AG09309 (cell line): ENCODE data around the gene PLA2G4A.

Source experiments
- DNase-seq: peaks from one replicate; pipeline ENCODE4 v3.0.0-alpha.2; 2010; ENCODE audit warnings: low read depth
- H3K4me3 ChIP-seq: 2 replicates; pipeline ENCODE4 v1.5.1; 2011; ENCODE audit warnings: mild to moderate bottlenecking, low read depth, low read length, moderate library complexity; ENCODE audit not compliant: control insufficient read depth
- TF ChIP-seq, protein P1 (sequence below): IDR thresholded peaks from 2 replicates; pipeline ENCODE4 v1.5.1; 2011; ENCODE audit warnings: mild to moderate bottlenecking, low read depth, low read length, inconsistent platforms; ENCODE audit not compliant: insufficient read depth, control insufficient read depth; ENCODE audit errors: missing control alignments

Gene PLA2G4A

DNA sequence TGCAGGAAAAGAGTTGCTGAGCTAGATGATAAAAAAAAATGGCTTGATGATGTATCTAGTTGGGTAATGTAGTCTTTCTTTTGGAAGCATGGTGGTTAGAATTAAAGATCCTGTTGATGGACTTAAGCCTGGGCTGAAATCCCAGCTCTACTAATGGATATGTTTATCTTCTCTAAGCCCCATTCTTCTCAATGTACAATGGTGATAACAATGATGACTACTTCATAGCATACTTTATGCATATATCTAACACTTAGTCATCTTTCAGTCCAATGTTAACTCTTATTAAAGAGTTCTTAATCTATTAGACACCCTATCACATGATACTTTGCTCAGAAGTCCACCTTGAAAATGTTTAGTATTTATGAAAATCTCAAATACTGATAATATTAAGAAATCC lies 189.5 kb downstream of the PLA2G4A start:
- TF ChIP-seq, protein P1, sequence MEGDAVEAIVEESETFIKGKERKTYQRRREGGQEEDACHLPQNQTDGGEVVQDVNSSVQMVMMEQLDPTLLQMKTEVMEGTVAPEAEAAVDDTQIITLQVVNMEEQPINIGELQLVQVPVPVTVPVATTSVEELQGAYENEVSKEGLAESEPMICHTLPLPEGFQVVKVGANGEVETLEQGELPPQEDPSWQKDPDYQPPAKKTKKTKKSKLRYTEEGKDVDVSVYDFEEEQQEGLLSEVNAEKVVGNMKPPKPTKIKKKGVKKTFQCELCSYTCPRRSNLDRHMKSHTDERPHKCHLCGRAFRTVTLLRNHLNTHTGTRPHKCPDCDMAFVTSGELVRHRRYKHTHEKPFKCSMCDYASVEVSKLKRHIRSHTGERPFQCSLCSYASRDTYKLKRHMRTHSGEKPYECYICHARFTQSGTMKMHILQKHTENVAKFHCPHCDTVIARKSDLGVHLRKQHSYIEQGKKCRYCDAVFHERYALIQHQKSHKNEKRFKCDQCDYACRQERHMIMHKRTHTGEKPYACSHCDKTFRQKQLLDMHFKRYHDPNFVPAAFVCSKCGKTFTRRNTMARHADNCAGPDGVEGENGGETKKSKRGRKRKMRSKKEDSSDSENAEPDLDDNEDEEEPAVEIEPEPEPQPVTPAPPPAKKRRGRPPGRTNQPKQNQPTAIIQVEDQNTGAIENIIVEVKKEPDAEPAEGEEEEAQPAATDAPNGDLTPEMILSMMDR = no peak
- no peak overlapping the region for H3K4me3 ChIP-seq
- no peak for DNase-seq

DNA sequence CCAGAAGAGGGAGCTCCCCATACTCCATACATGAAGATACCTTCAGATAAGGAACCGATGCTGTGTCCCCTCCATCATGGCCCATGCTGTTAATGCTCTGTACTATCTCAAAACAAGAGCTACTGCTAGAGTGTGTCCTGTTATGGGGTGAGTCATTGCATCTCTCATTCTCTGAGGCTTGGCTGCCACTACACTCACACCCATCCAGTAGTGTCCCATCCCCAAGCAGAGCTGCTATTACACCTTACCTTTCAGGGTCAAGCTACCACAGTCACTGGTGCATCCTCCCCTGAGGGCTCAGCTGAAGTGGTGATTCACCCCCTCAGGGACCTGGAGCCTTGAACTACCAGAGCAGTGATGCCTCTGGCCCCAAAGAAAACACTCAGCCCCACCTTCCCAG lies 198.5 kb downstream of the PLA2G4A start:
- H3K4me3 ChIP-seq = no peak overlapping the region
- TF ChIP-seq, protein P1 = no peak

GRCh38 chr1:187032316-187032981 lies 203.7 kb downstream of the PLA2G4A start:
- H3K4me3 ChIP-seq = no peak overlapping the region
- TF ChIP-seq, protein P1 = no peak

More for the DNA sequence above, 198.5 kb downstream of the PLA2G4A start:
- DNase-seq = no peak

GRCh38 chr1:187032982-187033692 lies 204.4 kb downstream of the PLA2G4A start:
- H3K4me3 ChIP-seq = no peak overlapping the region
- no peak for DNase-seq
- TF ChIP-seq, protein P1 = no peak

More at GRCh38 chr1:187032316-187032981, 203.7 kb downstream of the PLA2G4A start:
- no peak for DNase-seq

GRCh38 chr1:187033693-187034390 lies 205.1 kb downstream of the PLA2G4A start:
- no peak overlapping the region for H3K4me3 ChIP-seq
- TF ChIP-seq, protein P1 = no peak
- DNase-seq = no peak

DNA sequence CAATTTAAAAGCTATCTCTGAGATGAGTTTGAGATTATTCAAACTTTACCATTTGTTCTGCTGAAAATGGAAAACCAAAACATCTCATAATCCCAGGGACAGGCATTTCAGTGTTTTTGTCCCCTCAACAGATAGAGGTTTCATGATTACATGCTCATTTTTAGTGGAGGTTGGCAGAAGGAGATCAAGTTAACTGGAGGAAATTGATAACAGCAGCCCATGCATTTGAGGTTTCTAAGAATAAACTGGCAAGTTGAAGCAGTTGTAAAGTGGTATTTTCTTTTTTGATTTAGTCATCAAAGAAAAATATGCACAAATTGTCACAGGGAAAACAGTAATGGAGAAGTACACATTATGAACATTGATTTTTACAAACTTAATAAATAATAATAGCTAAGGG lies 205.8 kb downstream of the PLA2G4A start:
- no peak for DNase-seq
- H3K4me3 ChIP-seq = no peak overlapping the region
- TF ChIP-seq, protein P1 = no peak
